GM12801 (cell line): ENCODE measurements around the gene SUB1.

Source experiments
- CTCF ChIP-seq: IDR thresholded peaks from one replicate; pipeline ENCODE4 v1.5.1; 2011; ENCODE audit warnings: control low read depth; ENCODE audit not compliant: insufficient read length; ENCODE audit errors: extremely low read depth

SUB1 gene

DNA sequence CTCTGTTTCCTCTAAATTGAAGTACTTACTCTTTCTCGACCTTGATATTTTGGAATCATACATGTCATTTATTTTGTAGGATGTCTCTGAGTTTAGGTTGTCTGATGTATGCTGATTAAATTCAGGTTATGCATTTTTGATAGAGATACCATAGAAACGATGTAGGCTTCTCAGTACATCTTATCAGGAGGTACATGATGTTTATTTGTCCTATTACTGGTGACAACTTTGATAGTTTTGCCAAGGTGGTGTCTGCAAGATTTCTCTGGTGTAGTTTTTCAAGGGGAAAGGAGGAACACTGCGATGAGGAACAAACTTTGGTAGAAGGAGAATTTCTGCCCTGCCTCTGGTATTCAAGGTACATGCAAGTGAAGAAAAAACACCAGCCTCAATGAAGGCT, 29.9 kb downstream of the SUB1 start:
- TF ChIP-seq CTCF = no peak

DNA sequence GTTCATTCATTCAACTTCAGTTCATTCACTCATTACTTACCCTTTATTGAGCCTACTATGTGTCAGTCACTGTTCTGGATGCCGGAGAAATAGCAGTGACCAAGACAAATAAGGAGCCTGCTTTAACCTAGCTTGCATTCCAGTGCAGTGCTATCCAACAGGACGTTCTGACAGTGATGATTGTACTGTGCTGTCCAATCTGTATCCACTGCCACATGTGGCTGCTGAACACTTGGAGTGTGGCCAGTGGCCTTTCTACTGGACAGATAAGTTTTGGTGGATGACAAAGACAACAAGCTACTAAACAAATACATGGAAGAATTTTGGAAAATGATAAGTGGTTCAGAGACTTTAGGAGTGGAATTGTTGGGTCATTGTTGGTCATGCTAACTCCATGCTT, 33.6 kb downstream of the SUB1 start:
- TF ChIP-seq CTCF = no peak

DNA sequence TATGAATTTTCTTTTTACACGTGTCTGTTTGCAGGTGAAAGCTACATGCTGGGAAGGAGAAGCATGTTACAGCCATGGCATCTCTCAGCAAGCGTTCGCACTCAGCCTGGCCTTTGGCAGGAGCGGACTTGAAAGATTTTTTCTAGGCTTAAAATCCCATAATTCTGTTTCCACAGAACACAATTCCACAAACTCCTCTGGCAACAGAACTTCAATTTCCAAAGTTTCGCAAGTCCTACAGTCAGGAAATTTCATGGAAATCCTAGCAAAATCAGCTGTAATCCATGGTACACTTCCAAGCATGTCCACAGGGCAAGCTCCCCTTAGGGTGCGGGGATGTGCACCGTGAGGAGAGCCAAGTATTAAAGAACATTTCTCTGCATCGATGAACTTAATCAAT, 35.9 kb downstream of the SUB1 start:
- no peak for TF ChIP-seq CTCF

DNA sequence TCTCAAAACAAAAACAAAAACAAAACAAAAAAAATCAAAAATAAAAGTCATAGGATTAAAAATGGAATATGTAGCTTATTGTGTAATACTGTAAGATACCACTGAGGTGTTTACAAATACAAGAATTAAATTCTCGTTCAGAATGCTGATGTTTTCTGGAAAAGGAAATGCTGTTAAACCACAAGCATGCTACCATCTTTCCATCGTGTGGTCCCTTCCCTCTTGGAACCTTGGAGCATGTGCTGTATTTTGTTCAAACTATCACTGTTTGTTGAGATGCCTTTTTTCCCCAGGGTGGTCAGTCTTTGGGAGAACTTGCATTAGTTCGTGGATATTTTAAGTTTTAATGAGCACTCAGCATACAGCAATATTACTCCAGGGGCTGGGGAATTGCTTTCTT, 39.7 kb downstream of the SUB1 start:
- no peak for TF ChIP-seq CTCF

DNA sequence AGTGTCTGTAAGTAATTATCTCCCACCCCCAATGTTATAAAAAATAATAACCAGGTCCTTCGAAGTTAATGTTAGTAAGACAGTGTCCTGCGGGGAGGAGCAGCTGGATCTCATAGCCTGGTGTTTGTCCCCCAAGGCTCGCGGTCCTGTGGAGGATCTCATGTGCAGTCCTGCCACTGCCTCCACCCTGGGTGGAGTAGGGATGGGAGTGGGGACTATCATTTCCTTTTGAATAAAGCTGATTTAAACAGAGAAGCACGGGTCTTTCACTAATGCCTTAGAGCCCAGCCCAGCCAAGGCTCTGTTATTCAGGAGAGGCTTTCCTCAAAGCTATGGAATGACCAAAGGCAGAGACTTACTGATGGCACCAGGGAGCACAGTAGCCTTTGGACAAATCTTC, 40.2 kb downstream of the SUB1 start:
- no peak for TF ChIP-seq CTCF

- no peak for TF ChIP-seq CTCF
These were observed 42.0 kb downstream of the SUB1 start for GRCh38 chr5:32627219-32627870.

DNA sequence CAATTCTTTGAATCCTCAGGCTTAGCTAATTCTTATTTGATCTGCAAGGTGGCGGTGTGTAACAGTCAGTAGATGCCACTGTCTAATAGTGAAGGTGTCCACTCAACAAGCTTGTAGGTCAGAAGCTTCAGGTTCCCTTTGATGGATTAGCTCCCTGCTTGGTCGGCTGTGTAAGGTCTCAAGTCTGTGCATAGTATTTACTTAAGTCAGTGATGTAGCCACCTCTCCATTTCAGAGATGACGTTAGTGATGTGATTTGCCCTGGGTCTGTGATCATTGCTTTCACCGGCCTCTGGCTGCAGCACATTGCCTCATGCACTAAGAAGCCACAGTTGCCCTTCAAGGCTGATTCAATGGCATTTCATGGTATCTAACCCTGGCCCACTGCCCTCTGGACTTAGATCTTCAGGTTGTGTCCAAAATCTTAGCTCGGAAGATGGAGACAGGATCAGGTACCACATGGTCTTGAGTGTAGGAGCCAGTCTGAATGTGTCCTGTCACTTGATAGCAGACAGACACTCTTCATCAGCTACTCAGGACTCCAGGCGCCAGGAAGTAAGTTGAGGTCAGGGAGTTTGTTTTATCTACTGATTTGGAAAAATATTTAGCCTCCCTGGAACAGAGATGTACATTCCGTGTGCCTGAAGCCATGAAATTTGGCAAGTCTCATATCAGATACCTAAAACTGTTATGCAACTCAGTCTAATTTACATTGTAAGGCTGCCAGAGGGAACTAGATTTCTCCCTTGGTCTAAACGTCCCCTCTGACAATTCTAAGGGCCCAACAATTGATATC, 42.9 kb downstream of the SUB1 start:
- TF ChIP-seq CTCF = no peak
